Endothelial cell of umbilical vein (primary cell): ENCODE data around the gene NR3C1. TPM values are rescaled to one million over a fixed set of nuclear protein-coding genes. Genes with fewer than 3 reads are reported as not detected.

ENCODE experiments used
- BruUV-seq: library from RNA; stranded (reverse); fragments of 400-500 nt; replicated peaks from 2 replicates; lab custom pipeline; 2021; lab: Mats Ljungman, UMichigan
- CTCF ChIA-PET: fragments of 300-600, 350-600 bp; sonication (Branson Sonifier 250); formaldehyde crosslinking; loops from one replicate; lab custom pipeline; 2021; ENCODE audit warnings: antibody characterized with exemption, inconsistent platforms; lab: Charles Lee
- POLR2A ChIA-PET: fragments of 300-600, 350-600 bp; sonication (Branson Sonifier 250); formaldehyde crosslinking; loops from one replicate; lab custom pipeline; 2021; ENCODE audit warnings: antibody characterized with exemption, inconsistent platforms; lab: Charles Lee
- DNase-seq: peaks from one replicate; pipeline ENCODE4 v3.0.0-alpha.2; 2011; ENCODE audit warnings: low read depth, low spot score
- FAIRE-seq: peaks from 2 replicates; lab custom pipeline; 2011; peaks lifted over from hg19 to GRCh38; lab: Jason Lieb, UNC
- H2AFZ ChIP-seq: 2 replicates; pipeline ENCODE4 v1.6.0; 2012; ENCODE audit warnings: low read depth, low read length, control low read depth, inconsistent platforms
- H3K27ac ChIP-seq: 2 replicates; pipeline ENCODE4 v1.5.1; 2011; ENCODE audit warnings: low read depth, mild to moderate bottlenecking, control low read depth, low read length, moderate library complexity; ENCODE audit not compliant: insufficient read depth
- H3K27me3 ChIP-seq, 2 experiments: 2 replicates each; pipeline versions ENCODE4 v1.6.0 to v1.6.1; 2011; ENCODE audit warnings: low read length in 2 of 2, mixed read lengths in 1 of 2; ENCODE audit not compliant: control insufficient read depth in 2 of 2, insufficient read depth in 2 of 2
- H3K36me3 ChIP-seq, 2 experiments: 2 replicates in 1 of 2; 3 replicates in 1 of 2; pipeline ENCODE4 v1.5.1; 2011; ENCODE audit warnings: low read length in 2 of 2, mild to moderate bottlenecking in 1 of 2, moderate library complexity in 1 of 2; ENCODE audit not compliant: control insufficient read depth in 2 of 2, insufficient read depth in 2 of 2; ENCODE audit errors: extremely low read depth in 1 of 2
- H3K4me1 ChIP-seq: 3 replicates; pipeline ENCODE4 v1.5.1; 2011; ENCODE audit warnings: mild to moderate bottlenecking, low read length; ENCODE audit not compliant: control insufficient read depth, insufficient read depth; ENCODE audit errors: extremely low read depth
- H3K4me2 ChIP-seq: 2 replicates; pipeline ENCODE4 v1.6.1; 2011; ENCODE audit warnings: low read length, control low read depth, mixed read lengths; ENCODE audit not compliant: insufficient read depth
- H3K4me3 ChIP-seq, 3 experiments: fragments of 200-600 bp in 1 of 3; sonication (generic), shearing (Covaris generic) in 1 of 3; replicated peaks in 1 of 3; 2 replicates each; pipeline ENCODE4 v1.5.1; 2011 to 2016; ENCODE audit warnings: control low read depth in 3 of 3, low read length in 3 of 3, mild to moderate bottlenecking in 2 of 3, inconsistent platforms in 1 of 3, low read depth in 1 of 3, moderate library complexity in 1 of 3; ENCODE audit not compliant: insufficient read depth in 1 of 3
- H3K79me2 ChIP-seq: 2 replicates; pipeline ENCODE4 v1.6.0; 2012; ENCODE audit warnings: low read length, inconsistent platforms; ENCODE audit not compliant: control insufficient read depth, insufficient read depth
- H3K9ac ChIP-seq: replicated peaks from 2 replicates; pipeline ENCODE3; 2011; ENCODE audit warnings: low read length, control low read depth; ENCODE audit not compliant: insufficient read depth; ENCODE audit errors: extremely low read depth
- H3K9me1 ChIP-seq: replicated peaks from 3 replicates; pipeline ENCODE4 v1.6.0; 2011; ENCODE audit warnings: mild to moderate bottlenecking, low read length; ENCODE audit not compliant: control insufficient read depth, insufficient read depth; ENCODE audit errors: extremely low read depth
- H3K9me3 ChIP-seq: replicated peaks from 2 replicates; pipeline ENCODE4 v1.5.1; 2012; ENCODE audit warnings: low read length, inconsistent platforms; ENCODE audit not compliant: control insufficient read depth, insufficient read depth
- H4K20me1 ChIP-seq: replicated peaks from 2 replicates; pipeline ENCODE3; 2011; ENCODE audit warnings: mild to moderate bottlenecking, low read length; ENCODE audit not compliant: control insufficient read depth, insufficient read depth; ENCODE audit errors: extremely low read depth
- EZH2 ChIP-seq: IDR thresholded peaks from 2 replicates; pipeline ENCODE4 v1.6.1; 2012; ENCODE audit warnings: borderline replicate concordance, low read depth, mild to moderate bottlenecking, moderate library complexity, low read length, inconsistent platforms; ENCODE audit not compliant: severe bottlenecking
- FOS ChIP-seq: IDR thresholded peaks from 2 replicates; pipeline ENCODE4 v1.6.1; 2011; ENCODE audit warnings: mild to moderate bottlenecking, low read length, moderate library complexity, borderline replicate concordance; ENCODE audit not compliant: insufficient read depth
- GATA2 ChIP-seq: IDR thresholded peaks from 2 replicates; pipeline ENCODE4 v1.7.0; 2011; ENCODE audit warnings: low read depth, mild to moderate bottlenecking, moderate library complexity, mixed read lengths, low read length; ENCODE audit not compliant: insufficient read length, insufficient read depth
- JUN ChIP-seq: IDR thresholded peaks from 2 replicates; pipeline ENCODE4 v1.6.1; 2011; ENCODE audit warnings: borderline replicate concordance, low read depth; ENCODE audit not compliant: insufficient read length, insufficient read depth
- MYC ChIP-seq: IDR thresholded peaks from one replicate; pipeline ENCODE4 v1.6.1; 2011; ENCODE audit warnings: mild to moderate bottlenecking, low read depth, low read length
- POLR2A ChIP-seq: IDR thresholded peaks from 2 replicates; pipeline ENCODE4 v1.6.1; 2012; ENCODE audit warnings: low read depth, mild to moderate bottlenecking, control low read depth, low read length
- POLR2AphosphoS5 ChIP-seq: IDR thresholded peaks from 2 replicates; pipeline ENCODE4 v1.6.1; 2012; ENCODE audit warnings: low read depth, mild to moderate bottlenecking, control low read depth, low read length, moderate library complexity; ENCODE audit not compliant: insufficient read depth
- dilution Hi-C: fragments of 300-500 bp; cut with MboI; formaldehyde crosslinking; loops from one replicate; pipeline ENCODE4 v1.15.0; 2019; ENCODE audit warnings: low sequenced_read_pairs; ENCODE audit not compliant: extremely low pct_ligation_motif_present
- intact Hi-C: fragments of 100-400 bp; cut with micrococcal nuclease; formaldehyde crosslinking; loops from one replicate; pipeline ENCODE4 v1.10.0; 2022
- polyA plus RNA-seq, 4 experiments: library from polyadenylated mRNA; depleted of rRNA in 3 of 4; stranded (reverse) in 3 of 4; unstranded in 1 of 4; fragments of >200 nt; gene quantifications; 2 replicates each; pipeline versions ENCODE4 v1.2.1 to v1.2.3, GENCODE V29; 2011 to 2012; ENCODE audit warnings: missing spikeins in 1 of 4
- total RNA-seq: library from RNA; stranded (reverse); gene quantifications from 2 replicates; pipeline ENCODE4 v1.2.3, GENCODE V29; 2021
- TF ChIP-seq, protein P1 (sequence below), 2 donors: IDR thresholded peaks; 1 replicate in 1 of 2; 2 replicates in 1 of 2; pipeline ENCODE4 v1.5.1; 2011; ENCODE audit warnings: low read length in 2 of 2, mild to moderate bottlenecking in 2 of 2, moderate library complexity in 2 of 2, control low read depth in 1 of 2, inconsistent platforms in 1 of 2, low read depth in 1 of 2; ENCODE audit not compliant: insufficient read depth in 1 of 2; ENCODE audit errors: extremely low read depth in 1 of 2
- TF ChIP-seq, protein P2 (sequence below): IDR thresholded peaks from 2 replicates; pipeline ENCODE4 v1.6.1; 2011; ENCODE audit not compliant: insufficient read depth, insufficient read length

NR3C1 gene
- total and polyA plus RNA-seq, 2 donors (not counting 3 experiments of a cell fraction or from before 2014, with no cell fraction given), result 4.1 to 17.0 TPM

DNA sequence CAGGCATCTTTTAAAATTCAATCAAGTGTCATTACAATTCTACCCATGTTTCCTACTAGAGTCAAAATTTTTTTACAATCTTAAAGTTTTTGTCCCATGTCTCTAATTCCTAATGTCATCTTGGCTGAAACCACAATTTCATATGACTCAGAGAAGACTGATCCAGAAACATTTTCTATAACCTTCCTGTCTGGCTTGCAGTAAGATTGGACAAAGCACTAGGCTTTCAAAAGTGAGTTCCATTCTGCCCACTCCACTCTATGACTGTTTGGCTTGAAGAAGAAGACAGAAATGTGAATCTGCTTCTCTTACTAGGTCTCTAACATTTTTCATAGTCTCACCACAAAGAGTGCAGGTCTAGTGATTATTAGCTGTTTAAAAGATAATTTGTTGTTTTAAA, 88.8 kb downstream of the NR3C1 start:
- Histone ChIP-seq H3K4me2 (no peak overlapping the region), H4K20me1 (peaks cover 2% of the 10 kb centered on the region), H3K4me1 (peaks cover 62% of the 10 kb centered on the region), H3K9me3 (no peaks in the 10 kb centered on the region), H3K27ac (peak overlapping the region; percentile 24), H3K36me3 (no peaks in the 10 kb centered on the region), H3K9ac (no peak overlapping the region), H3K9me1 (no peaks in the 10 kb centered on the region), H3K4me3 (no peak overlapping the region), H2AFZ (no peak overlapping the region), H3K27me3 (no peaks in the 10 kb centered on the region), H3K79me2 (peaks cover 12% of the 10 kb centered on the region)
- intact Hi-C loops, result loop anchor here (2.0 to 5.0 kb wide), 5 partner anchors 47 to 878 kb away; partner anchors contain the start of gene NR3C1
- no TSS peak for BruUV-seq
- POLR2A ChIA-PET, result no interaction called here
- DNase-seq, result peak; percentile 69
- dilution Hi-C loops, result no loop called here
- peak; percentile 64 for FAIRE-seq
- TF ChIP-seq GATA2, result no peak
- TF ChIP-seq FOS, result peak; percentile 67
- CTCF ChIA-PET, result interaction anchor here (0.8 kb wide), 1 partner anchor 875 kb away, joined by 3 read pairs; no protein-coding TSS in a partner anchor

DNA sequence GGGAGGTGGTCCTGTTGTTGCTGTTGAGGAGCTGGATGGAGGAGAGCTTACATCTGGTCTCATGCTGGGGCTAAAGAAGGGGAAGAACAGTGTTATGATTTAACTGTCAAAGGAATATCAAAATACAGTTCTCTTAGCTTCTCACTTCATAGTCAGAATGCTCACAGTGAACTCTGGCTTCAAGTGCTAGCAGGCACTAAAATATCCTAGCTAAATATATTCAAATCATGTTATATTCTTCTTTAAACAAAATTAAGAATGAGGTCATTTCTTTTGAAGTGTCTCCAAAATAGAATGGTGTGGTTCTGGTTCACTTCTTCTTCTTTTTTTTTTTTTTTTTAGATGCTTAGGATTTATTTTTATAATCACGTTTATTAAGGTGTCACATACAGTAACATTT, 89.4 kb downstream of the NR3C1 start:
- no peaks in the 10 kb centered on the region for H3K27me3 ChIP-seq
- no peak for FAIRE-seq
- dilution Hi-C loops (no loop called here), intact Hi-C loops (loop anchor here (2.0 to 5.0 kb wide), 5 partner anchors 47 to 878 kb away; partner anchors contain the start of gene NR3C1)
- H3K4me3 ChIP-seq, result no peak overlapping the region
- H3K9me3 ChIP-seq, result no peaks in the 10 kb centered on the region
- DNase-seq, result no peak
- TF ChIP-seq JUN, result no peak
- TF ChIP-seq POLR2AphosphoS5, result no peak
- TF ChIP-seq POLR2A, result no peak
- TF ChIP-seq, protein P1, sequence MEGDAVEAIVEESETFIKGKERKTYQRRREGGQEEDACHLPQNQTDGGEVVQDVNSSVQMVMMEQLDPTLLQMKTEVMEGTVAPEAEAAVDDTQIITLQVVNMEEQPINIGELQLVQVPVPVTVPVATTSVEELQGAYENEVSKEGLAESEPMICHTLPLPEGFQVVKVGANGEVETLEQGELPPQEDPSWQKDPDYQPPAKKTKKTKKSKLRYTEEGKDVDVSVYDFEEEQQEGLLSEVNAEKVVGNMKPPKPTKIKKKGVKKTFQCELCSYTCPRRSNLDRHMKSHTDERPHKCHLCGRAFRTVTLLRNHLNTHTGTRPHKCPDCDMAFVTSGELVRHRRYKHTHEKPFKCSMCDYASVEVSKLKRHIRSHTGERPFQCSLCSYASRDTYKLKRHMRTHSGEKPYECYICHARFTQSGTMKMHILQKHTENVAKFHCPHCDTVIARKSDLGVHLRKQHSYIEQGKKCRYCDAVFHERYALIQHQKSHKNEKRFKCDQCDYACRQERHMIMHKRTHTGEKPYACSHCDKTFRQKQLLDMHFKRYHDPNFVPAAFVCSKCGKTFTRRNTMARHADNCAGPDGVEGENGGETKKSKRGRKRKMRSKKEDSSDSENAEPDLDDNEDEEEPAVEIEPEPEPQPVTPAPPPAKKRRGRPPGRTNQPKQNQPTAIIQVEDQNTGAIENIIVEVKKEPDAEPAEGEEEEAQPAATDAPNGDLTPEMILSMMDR (IDR thresholded peaks at IDR 0.05; ENCODE audit: extremely low read depth in 1 of 2, insufficient read depth in 1 of 2, low read depth in 1 of 2, low read length in 2 of 2), result no peak
- no peak for TF ChIP-seq FOS
- TF ChIP-seq, protein P2, sequence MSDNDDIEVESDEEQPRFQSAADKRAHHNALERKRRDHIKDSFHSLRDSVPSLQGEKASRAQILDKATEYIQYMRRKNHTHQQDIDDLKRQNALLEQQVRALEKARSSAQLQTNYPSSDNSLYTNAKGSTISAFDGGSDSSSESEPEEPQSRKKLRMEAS, result no peak
- no peak for TF ChIP-seq EZH2
- TF ChIP-seq GATA2, result no peak
- no peak for TF ChIP-seq MYC
- CTCF ChIA-PET, result interaction anchor here (1.7 kb wide), 1 partner anchor 90 kb away, joined by 8 read pairs; the partner anchor contains the start of gene NR3C1
- H3K9ac ChIP-seq, result no peak overlapping the region
- peaks cover 11% of the 10 kb centered on the region for H3K79me2 ChIP-seq
- H3K27ac ChIP-seq, result peak overlapping the region; percentile 84
- no peaks in the 10 kb centered on the region for H3K36me3 ChIP-seq
- H3K4me1 ChIP-seq, result peaks cover 62% of the 10 kb centered on the region
- H2AFZ ChIP-seq, result no peak overlapping the region
- POLR2A ChIA-PET, result no interaction called here
- H3K9me1 ChIP-seq, result no peaks in the 10 kb centered on the region
- peaks cover 2% of the 10 kb centered on the region for H4K20me1 ChIP-seq
- no TSS peak for BruUV-seq
- H3K4me2 ChIP-seq, result peak overlapping the region; percentile 22
